HG03103 (cell line): ENCODE data around the gene CRYL1.

Experiments used
- ATAC-seq: cut with Tn5 transposase; IDR thresholded peaks from one replicate; pipeline ENCODE4 v1.9.1; 2021; ENCODE audit warnings: low read depth; ENCODE audit not compliant: unreplicated experiment

CRYL1 gene

GRCh38 chr13:20534038-20534608 lies 8.5 kb upstream of the CRYL1 start:
- ATAC-seq = no peak

DNA sequence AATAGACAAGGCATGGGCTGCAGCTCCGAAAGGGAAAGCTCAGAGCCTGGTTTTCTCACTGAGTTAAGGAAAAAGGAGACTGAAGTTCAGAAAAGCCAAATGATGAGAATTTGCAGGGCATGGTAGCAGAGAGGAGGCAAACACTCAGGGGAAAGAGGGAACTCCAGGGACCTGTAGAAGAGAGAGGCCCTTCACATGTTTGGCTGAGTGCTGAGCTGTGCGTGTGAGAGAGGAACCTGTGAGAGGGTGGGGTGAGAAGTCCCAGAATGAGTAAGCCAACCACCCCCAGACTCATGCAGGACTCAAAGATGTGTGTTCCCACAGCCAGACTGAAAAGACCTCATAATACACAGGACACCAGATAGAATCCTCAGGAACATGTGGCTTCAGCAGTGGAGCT lies 2.8 kb upstream of the CRYL1 start:
- no peak for ATAC-seq

GRCh38 chr13:20526664-20527063 lies 1.0 kb upstream of the CRYL1 start:
- no peak for ATAC-seq

GRCh38 chr13:20525144-20525600 lies 485 bp downstream of the CRYL1 start:
- peak; percentile 19 for ATAC-seq

GRCh38 chr13:20521364-20522115 lies 4.1 kb downstream of the CRYL1 start:
- no peak for ATAC-seq

DNA sequence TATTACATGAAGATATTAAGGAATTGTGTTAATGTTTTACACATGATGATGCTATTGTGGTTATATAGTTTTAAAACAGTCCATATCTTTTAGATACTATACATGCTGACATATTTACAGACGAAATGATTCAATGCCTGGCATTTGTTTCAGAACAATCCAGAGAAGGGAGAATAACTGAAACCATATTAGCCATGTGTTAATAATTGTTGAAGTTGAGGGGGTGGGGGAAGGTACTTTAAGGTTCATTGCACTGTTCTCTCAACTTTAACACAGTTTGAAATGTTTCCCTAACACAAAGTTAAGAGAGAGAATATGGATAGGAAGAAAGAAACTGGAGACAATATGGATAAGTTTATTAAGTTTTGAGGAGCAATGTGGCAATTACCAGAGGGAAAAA lies 5.8 kb downstream of the CRYL1 start:
- ATAC-seq = no peak

- ATAC-seq = no peak
Observed at GRCh38 chr13:20518660-20519100, 7.0 kb downstream of the CRYL1 start.

GRCh38 chr13:20514866-20515265 lies 10.8 kb downstream of the CRYL1 start:
- ATAC-seq = no peak

- no peak for ATAC-seq
Observed at GRCh38 chr13:20513466-20513995, 12.1 kb downstream of the CRYL1 start.

GRCh38 chr13:20512042-20512683 lies 13.5 kb downstream of the CRYL1 start:
- no peak for ATAC-seq

DNA sequence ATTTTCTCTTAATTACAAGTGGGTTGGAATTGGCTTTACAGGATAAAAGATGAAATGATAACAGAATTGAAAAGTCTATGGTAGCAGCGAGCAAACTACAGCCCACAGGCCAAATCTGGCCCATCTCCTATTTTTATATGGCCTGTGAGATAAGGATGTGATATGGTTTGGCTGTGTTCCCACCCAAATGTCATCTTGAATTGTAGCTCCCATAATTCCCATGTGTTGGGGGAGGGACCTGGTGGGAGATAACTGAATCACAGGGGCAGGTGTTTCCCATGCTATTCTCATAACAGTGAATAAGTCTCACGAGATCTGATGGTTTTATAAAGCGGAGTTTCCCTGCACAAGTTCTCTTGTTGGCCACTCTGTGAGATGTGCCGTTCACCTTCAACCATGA lies 19.0 kb downstream of the CRYL1 start:
- no peak for ATAC-seq

DNA sequence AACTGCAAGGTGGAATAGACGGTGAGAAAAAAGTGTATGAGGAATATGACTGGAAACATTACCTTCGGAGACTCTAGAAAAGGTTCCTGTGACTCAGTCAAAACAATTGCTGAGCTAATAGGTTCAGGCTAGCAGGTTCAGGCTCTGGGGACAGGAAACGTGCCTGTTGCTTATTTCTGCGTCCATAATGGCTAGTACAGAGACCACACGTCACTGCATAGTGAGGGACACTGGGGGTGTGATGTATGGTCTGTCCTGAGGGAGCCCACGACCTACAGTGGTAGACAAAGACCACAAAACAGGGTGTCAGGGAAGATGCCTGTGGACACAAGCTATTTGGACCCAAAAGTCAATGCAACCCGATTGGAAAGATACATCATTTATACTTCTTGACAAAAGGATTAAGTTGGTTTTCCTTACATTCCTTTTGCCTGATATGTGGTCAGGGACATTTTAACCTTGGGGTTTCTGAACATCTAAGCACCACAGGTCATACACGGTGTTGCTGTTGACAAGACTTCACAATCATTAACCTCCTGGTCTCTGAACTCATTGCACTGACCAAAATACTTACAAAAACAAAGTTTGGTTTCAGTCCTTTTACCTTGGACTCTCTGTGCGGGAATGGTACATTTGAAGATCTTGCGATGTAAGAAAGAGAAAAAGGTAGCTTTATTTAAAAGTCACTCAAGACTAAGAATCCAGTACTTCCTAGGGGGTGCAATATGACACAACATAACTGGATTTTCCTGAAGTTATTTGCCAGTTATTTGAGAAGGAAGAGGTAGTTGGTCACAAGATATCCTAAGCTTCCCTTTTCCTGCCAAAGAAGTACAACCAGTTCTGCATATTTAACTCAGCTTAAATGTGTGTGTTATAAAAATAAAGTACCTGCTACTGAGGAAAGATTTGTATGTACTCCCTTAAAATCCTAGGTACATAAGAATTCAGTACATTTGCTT lies 20.0 kb downstream of the CRYL1 start:
- ATAC-seq = no peak

DNA sequence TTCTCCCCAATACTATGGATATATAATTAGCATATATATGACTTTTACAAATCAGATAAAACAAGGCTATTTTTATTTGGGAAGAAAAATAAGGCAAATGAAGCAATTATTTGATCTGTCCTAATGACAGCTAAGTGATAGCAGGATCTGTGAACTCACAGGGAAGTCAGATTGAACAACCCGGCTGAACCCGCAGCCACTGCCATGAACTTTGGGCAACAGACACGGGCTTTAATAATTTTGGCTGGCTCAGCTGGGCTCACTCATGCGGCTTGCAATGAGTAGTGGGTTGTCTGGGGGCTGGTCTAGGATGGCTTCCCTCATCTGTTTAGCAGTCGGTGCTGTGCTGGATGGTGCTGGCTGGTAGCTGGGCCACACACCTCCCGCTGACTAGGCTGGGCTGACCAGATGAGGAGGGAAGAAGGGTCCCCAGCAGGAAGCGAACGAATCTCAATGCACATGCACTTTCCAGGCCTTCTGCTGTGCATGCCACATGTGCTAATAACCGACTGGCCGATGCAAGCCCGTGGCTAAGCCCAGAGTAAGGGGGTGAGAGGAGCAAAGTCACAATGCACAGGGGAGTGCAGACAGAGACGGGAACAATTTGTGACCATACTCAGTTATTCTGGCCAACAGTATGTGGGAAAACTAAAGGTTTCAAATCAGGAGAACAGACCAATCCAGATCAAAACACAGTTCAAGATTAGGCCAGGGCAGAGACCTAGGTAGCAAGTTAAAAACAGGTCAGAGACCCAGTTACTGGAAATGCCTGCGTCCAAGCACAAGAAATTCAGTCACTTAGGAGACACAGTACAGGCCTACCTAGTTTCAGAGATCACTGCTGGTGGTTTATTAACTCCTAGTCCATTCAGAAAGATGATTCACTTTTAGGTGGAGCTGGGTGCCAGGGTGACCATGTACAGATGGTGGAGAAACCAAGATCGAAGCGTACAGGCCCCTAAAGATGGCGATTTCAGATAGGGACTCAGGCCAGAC lies 22.3 kb downstream of the CRYL1 start:
- no peak for ATAC-seq

DNA sequence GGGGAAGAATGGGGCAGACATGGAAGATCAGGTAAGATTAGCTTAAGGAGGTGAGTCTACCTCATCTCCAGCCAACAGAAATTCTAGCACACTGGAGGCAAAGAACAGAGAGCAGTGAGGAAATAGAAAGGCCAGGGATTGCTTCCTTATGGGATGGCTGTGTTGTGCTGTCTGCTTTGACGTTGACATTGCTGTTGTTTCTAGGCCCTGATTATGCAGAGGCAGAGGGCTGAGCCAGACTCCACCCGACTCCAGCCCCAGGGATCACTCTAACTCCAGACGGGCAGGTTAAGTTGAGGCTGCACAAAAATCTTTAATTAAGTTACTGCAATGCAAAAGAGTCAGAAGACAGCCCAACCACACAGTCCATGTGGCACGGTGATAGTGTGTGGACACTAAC lies 24.1 kb downstream of the CRYL1 start:
- no peak for ATAC-seq

DNA sequence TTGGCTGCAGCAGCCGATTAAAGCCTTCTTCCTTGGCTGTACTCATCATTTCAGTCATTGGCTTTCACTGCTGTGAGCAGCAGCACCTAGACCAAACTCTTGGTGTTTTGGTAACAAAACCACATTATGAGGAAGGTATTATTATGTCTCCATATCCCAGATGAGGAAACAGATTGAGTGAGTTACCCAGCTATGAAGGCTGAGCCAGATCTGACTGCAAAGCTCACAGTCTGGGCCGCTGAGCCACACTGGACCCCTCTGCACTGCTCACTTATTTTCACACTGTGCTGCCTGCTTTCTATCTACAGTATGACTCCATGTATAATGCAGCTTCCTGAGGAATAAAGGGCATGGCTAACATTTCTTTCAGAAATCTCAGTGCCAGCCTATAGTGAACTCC lies 24.5 kb downstream of the CRYL1 start:
- no peak for ATAC-seq

- ATAC-seq = no peak
Observed at GRCh38 chr13:20499986-20500385, 25.7 kb downstream of the CRYL1 start.

DNA sequence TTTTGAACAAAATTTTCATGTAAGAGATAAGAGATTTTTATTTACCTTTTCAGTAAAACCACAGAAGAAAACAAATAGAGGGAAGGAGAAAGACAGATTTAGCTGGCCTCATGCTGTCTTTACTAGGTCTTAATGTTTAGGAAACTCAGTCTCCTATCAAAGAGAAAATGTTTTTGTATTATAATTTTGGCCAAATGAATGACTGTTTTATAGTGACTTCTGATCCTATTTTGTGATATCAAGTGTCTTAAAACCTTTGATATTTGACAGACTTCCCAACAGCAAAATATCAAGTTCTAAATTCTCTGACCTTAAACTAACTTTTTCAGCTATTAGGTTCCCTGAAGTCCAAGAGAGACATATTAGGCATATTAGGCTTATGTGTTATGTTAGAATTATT lies 27.0 kb downstream of the CRYL1 start:
- no peak for ATAC-seq

GRCh38 chr13:20498129-20498528 lies 27.5 kb downstream of the CRYL1 start:
- no peak for ATAC-seq
